Right forelimb (tissue), 1 donor: ENCODE measurements around the gene OR51A7.
"Not testable (repeated sequence)": the region's sequence is repeated elsewhere in the genome, so short reads cannot be mapped to it uniquely, and the experiment has no call there.

ENCODE experiments used
- DNase-seq: peaks from one replicate; pipeline ENCODE4 v3.0.0-alpha.2; 2018

OR51A7 gene, protein sequence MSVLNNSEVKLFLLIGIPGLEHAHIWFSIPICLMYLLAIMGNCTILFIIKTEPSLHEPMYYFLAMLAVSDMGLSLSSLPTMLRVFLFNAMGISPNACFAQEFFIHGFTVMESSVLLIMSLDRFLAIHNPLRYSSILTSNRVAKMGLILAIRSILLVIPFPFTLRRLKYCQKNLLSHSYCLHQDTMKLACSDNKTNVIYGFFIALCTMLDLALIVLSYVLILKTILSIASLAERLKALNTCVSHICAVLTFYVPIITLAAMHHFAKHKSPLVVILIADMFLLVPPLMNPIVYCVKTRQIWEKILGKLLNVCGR

DNA sequence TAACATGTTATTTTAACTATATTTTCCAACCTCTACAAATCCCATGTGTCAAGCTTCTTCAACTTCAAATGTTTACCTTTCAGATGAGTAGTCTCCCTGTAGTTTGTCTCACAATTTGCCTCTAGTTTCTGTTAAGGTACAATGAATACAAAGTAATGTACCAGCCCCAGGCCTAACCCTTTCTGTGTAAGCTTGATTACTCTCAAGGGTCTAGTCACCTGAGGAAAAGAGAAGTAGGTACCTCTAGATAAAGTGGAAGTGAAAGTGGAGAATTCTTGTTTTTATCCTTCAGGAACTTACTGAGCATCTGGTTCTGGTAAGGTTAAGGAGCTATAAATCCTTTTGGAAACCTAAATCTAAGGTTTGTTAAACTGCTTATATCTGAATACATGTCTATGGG lies at the start of gene OR51A7:
Gene OR51A7, plus strand, starts transcription at position 300 of the 400 bp plus-strand sequence. CDS start 3,587 bp downstream, outside the sequence.
- DNase-seq = no peak

DNA sequence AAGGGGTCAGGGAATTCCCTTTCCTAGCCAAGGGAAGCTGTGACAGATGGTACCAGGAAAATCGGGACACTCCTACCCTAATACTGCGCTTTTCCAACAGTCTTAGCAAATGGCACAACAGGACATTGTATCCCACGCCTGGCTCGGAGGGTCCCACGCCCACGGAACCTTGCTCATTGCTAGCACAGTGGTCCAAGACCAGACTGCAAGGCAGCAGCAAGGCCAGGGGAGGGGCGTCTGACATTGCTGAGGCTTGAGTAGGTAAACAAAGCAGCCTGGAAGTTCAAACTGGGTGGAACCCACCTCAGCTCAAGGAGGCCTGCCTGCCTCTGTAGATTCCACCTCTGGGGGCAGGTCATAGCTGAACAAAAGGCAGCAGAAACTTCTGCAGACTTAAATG lies 49.3 kb upstream of the OR51A7 start:
- DNase-seq = not testable (repeated sequence)

- no peak for DNase-seq
These were observed 40.9 kb upstream of the OR51A7 start for GRCh38 chr11:4862447-4863236.

GRCh38 chr11:4863876-4864275 lies 39.7 kb upstream of the OR51A7 start:
- no peak for DNase-seq

DNA sequence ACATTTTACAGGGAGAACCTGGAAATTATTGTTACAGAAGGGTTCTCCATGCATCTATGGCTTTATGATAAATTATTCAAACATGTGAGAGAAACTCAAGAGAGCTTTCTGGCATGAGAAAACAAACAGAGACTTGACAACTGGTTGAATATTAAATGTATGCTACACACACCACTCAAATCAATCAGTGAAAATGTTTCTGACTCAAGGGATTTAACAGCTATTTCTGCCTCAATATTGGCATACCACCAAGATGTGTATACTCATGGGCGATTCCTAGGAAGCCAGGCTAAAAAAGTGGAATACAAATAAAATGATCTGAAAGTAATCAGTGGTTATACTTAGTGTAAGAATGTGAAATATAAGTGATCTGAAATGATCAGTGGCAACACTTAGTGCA lies 37.7 kb upstream of the OR51A7 start:
- DNase-seq = no peak

DNA sequence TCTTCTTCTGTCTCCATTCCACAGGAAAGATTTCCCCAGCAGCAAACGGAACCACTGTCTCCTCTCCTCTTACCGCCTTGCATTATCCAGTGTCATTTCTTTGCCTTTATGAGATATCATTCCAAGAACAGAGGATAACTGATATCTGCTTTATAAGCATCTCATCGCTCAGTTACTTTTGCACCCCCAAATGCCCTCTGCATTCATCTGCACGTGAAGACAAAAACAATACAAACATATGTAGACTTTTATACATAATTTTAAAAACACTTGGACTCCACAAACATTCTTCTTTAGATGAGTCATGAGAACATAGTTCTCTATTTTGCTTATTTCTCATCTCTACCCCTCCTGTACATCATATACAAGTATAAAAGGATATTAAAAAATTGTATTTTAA lies 22.4 kb upstream of the OR51A7 start:
- DNase-seq = no peak

- DNase-seq = no peak
These were observed 21.6 kb upstream of the OR51A7 start, which contains the start of gene OR51T1 for GRCh38 chr11:4881860-4882500. Gene OR51T1, plus strand, starts transcription at chr11:4881900. Its CDS starts 0 bp downstream, at chr11:4881900.

- DNase-seq = no peak
These were observed 21.0 kb upstream of the OR51A7 start for GRCh38 chr11:4882543-4882942.

- DNase-seq = no peak
These were observed 19.2 kb upstream of the OR51A7 start for GRCh38 chr11:4884361-4884760.

GRCh38 chr11:4886186-4886585 lies 17.4 kb upstream of the OR51A7 start:
- no peak for DNase-seq

DNA sequence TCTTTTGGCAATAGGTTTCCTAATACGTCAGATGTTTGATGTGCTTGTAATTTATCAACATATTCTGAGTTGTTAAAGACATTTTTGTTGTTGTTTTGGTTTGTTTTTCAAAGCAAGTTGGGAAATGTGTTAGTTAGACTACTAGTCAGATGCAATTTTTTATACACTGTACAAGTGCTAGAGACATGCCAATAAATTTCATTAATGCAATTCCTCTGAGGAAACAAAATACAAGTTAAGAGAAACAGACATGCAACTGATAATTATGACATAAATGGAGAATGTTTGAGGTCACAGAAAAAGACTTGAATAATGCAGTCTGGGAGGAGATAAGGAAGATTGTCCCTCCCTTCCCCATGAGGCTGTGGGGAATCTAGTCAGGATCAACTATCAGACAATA lies 16.0 kb upstream of the OR51A7 start:
- no peak for DNase-seq

DNA sequence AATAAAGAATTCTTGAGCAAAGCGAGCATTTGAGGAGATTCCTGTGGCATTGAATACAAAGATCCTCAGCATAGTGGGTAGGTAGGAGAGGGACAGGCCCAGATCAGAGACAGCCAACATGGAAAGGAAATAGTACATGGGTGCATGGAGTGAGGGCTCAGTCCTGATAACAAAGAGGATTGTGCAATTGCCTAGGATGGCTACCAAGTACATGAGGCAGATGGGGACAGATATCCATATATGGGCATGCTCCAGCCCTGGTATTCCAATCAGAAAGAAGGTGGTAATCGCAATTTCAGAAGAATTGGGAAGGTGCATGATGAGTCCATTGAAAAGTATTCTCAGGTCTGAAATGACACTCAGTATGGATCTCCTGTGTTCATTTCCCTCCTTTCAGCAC lies 13.3 kb upstream of the OR51A7 start:
- no peak for DNase-seq

- no peak for DNase-seq
These were observed 11.5 kb upstream of the OR51A7 start for GRCh38 chr11:4891996-4892640.

- DNase-seq = no peak
These were observed 13.0 kb downstream of the OR51A7 start for GRCh38 chr11:4916581-4916980.

DNA sequence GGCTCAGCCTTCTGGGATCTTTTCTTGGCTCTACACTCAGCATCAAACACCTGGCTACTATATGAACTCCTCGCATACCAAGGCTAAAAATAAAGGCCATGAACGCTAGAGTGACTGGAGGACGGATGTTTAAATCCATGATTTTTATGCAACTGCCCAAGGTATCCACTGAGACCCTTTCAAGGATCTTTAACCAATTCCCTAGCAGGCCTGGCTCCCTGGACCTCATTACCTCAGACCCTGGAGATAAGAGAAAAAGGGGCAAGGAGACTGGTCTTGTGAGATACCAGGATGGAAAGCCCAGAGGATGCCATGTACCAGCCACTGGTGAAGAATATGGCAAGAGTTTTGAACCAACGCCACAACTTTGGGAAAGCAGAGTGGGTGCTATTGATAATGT lies 15.7 kb downstream of the OR51A7 start, which contains the start of gene OR51G2:
Gene OR51G2, minus strand, starts transcription at position 101 of the 400 bp plus-strand sequence. CDS start 3,687 bp downstream, outside the sequence.
- no peak for DNase-seq

DNA sequence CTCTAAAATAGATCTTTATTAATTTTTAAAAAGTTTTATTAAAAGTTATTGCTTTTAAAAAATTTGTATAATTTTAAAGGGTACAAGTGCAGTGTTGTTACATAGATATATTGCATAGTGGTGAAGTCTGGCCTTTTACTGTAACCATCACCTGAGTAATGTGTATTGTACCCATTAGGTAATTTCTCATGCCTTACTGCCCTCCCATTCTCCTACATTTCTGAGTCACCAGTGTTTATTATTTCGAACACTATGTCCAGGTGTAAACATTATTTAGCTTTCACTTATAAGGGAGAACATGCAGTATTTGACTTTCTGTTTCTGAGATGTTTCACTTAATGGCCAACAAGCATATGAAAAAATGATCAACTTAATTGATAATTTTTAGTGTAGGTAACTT lies 18.2 kb downstream of the OR51A7 start:
- no peak for DNase-seq

- DNase-seq = no peak
These were observed 18.7 kb downstream of the OR51A7 start for GRCh38 chr11:4922304-4922703.

DNA sequence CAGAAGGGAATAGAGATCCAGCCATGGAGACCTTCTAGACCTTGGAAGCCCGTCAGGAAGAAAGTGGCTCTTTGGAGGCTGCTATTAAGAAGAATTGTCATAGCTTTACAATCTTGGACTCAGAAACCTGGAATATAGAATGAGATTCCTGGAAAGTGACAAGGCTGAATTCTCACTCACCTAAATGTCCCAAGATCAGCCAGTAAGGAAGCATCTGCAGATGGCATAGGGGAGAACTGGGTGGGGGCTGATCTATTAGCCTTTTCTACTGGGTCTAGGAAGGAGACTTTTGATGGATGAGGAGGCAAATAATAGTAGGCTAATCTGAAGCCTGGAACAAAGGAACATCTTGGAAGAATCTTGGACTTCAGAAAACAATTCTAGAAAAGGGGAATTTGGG lies 20.7 kb downstream of the OR51A7 start, which contains the start of gene OR51G1:
Gene OR51G1, minus strand, starts transcription at position 101 of the 400 bp plus-strand sequence. Its CDS starts 0 bp downstream, at position 101.
- no peak for DNase-seq

DNA sequence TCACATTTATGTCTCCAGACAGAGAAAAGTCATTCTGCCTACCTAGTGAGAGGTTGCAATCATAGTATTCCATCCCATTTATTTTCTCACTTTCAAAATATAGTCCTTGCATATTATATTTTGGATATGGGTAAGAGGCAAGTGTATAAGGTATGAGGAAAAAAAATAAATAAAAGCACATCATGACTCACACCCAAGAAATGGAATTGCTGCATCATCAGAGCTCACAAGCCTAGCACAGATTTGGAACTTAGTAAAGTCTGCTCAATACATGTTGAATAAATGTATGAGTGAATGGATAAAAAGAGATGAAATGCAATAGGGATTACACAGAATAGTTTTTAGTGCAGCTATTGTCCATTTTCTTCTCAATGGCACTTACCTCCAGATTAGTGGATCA lies 23.0 kb downstream of the OR51A7 start:
- no peak for DNase-seq

- no peak for DNase-seq
These were observed 29.2 kb downstream of the OR51A7 start for GRCh38 chr11:4932751-4933150.

DNA sequence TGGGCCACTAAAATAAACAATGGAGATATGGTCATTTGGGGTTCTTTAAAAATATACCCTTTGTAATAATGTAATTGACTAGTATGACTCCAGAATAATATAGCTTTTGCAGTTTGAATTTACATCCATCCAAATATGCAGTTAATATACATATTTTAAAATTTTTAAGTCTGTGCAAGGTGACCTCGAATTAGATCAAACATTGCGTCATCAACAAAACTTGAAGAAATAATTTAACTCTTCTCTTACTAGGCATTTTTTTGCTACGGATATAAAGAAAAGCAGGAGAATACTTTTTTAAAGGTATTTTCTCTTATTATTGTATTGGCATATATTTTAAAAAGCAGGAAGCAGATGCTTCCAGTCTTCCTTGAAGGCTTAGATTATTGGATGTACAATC lies 33.2 kb downstream of the OR51A7 start:
- DNase-seq = no peak

- DNase-seq = no peak
These were observed 43.9 kb downstream of the OR51A7 start, which contains the start of gene OR51A4 for GRCh38 chr11:4947505-4947904. Gene OR51A4, minus strand, starts transcription at chr11:4947605. Its CDS starts 505 bp downstream, at chr11:4947100.

- not testable (repeated sequence) for DNase-seq
These were observed 52.0 kb downstream of the OR51A7 start, which contains the start of gene OR51A2 for GRCh38 chr11:4955613-4956012. Gene OR51A2, minus strand, starts transcription at chr11:4955713. Its CDS starts 0 bp downstream, at chr11:4955713.
